ENCODE results near the gene RETREG1.
A peak's percentile ranks its signal among the peaks of the same experiment; 100 is the strongest.
"Not testable (repeated sequence)": the region's sequence is repeated elsewhere in the genome, so short reads cannot be mapped to it uniquely, and the experiment has no call there.

The RETREG1 gene

DNA sequence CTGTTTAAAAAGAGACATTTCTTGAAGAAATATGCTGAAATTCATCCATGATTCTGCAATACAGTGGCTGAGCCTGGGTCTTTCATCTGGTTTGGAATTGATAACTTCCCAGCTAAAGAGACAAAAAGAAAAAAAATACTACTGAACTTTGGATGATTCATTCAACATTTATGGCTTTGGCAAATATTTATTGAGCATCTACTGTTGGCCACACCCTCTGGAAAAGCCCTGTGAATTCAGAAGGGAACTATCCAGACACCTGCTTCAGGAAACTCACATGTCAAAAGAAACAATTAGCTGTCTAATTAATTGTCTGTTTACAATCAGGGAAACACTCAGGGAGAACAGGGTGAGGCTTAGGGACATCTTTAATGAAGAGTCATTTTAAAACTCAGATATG is 133.4 kb downstream of the RETREG1 start:
- DNase-seq (ENCODE audit: low spot score) = no peak

DNA sequence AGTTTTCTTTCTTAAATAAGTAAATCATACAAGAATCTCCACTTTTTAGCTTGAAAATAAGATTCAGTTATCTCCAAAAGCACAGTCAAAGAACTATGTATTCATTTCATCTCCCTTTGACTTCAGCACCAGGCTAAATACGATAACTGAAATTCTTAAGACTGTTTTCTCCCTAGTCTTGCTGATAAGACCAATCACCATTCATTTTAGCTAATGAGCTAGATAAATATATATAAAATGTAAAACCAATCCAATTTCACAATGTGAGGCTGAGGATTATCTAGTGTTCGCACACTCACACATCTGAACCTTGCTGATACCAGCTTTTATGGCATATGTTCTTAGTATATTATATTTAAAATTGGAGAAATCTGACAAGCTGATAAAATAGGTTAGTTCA is 133.9 kb downstream of the RETREG1 start:
- DNase-seq (ENCODE audit: low spot score) = no peak

DNA sequence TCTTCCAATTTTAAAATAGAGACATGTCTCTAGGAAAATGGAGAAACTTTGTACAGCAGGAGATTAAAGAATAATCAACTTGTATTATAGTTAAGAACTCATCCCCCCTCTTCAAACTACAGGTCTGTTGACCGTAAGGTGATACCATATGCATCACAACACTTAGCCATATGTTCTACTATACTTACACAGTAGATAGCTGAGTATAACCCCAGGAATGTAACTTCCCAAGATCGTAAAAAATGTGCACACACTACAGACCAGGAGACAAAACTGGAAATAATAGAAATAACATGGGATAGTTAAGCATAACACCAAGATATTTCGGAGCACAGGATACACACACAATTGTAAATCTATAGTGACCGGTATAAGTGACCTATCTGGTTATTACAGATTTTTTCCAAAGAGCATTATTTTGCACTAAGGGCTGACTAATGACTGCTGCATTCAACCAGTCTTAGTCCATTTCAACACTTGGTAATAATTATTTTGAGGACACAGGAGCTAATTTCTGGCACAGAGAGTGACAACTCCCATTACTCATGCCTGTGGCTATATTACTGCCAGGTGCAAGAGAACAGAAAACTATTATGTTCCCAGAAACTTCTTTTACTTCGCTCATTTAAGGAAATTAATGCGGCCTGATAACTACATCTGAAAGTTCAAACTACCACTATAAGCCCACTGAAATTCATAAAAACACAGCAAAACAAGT is 135.8 kb downstream of the RETREG1 start:
- DNase-seq (ENCODE audit: low spot score) = no peak

DNA sequence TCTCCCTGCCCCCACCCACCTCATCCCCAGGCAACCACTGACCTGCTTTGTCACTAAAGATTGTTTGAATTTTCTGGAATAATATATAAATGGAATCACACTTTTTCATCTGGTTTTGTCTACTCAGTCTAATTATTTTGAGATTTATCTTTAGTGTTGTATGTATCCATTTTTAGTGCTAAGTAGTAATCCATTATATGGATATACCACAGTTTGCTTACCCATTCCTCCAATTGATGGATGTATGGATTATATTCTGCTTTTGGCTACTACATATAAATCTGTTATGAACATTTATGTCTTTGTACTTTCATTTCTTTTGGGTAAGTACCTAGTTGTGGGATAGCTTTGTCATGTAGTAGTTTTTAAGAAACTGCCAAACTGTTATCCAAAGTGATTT is 136.7 kb downstream of the RETREG1 start:
- DNase-seq (ENCODE audit: low spot score) = no peak

DNA sequence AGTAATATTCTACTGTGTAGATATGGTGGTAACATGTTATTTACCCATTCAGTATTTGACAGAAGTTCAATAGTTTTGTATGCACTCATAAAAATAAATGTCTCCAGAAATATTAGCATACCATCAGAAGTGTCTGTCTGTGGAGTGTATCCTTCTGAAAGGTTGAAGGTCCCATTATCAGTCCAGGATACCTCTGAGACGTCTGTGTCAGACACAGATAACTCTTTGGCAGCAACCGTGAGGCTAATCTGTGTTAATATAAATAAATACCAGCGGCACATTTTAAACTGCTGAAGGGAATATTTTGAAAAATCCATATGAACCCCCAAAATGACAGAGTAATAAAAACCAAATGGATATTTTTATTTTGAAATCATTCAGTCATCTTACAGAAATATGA is 139.3 kb downstream of the RETREG1 start:
- DNase-seq (ENCODE audit: low spot score) = peak; percentile 12

DNA sequence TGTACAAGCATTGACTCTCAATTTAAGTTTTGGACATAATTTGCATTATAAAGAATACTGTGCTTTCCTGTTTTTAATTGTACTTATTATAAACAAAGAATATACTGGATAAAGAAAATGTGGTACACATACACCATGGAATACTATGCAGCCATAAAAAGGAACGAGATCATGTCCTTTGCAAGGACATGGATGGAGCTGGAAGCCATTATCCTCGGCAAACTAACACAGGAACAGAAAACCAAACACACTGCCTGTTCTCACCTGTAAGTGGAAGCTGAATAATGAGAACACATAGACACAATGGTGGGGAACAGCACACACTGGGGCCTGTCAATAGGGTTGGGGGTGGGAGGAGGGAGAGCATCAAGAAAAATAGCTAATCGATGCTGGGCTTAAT is 140.4 kb downstream of the RETREG1 start:
- DNase-seq (ENCODE audit: low spot score) = not testable (repeated sequence)

DNA sequence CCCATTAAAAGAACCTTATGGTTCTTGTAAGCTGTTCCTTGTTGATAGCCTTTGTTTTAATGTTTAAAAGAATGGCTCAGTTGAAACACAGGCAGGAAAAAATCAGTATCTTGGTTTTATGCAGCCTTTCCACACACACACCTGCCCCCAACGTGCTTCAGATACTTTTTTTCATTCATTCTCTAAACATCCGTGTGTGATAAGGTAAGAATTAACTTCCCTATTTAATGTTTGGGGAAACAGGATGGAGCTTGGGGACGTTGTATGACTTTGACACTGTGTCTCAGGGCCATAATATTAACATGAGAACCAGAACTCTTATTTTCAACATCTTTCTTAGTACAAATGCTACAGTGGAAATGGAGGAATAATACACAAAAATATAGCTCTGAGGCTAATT is 145.4 kb downstream of the RETREG1 start:
- DNase-seq (ENCODE audit: low spot score) = no peak

DNA sequence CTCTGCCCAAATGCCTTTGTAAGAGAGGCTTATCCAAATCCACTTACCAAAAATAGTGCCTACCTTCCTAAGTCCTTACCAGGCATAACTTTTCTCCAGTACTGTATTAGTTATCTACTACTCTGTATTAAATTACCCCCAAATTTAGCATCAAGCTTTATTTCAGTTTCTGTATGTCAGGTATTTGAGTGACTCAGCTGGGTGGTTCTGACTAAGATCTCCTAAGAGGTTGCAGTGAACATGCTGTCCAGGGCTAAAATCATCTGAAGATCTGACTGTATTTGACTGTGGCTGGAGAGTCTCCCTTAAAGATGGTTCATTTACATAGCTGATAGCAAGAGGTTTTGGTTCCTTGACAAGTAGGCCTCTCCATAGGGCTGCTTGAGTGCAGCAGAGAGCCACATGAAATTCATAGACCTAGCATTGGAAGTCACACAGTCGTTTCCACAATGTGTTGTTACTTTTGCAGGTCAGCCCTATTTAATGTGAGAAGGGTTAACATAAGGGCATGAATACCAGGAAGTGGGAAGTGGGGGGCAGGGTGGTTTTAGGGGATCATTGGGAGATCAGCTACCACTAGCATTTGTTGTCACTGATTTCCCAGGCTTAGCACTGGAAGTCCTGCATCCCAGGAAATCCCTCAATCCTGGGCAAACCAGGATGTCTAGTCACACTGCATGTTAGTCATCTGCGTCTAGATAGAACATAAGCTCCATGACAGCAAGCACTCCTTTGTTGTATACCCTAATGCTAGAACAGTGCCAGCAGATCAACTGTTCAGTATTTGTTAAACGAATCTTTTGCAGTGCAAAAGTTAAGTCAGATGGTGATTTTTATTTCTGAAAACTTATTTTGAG is 149.2 kb downstream of the RETREG1 start:
- DNase-seq (ENCODE audit: low spot score) = peak; percentile 7

DNA sequence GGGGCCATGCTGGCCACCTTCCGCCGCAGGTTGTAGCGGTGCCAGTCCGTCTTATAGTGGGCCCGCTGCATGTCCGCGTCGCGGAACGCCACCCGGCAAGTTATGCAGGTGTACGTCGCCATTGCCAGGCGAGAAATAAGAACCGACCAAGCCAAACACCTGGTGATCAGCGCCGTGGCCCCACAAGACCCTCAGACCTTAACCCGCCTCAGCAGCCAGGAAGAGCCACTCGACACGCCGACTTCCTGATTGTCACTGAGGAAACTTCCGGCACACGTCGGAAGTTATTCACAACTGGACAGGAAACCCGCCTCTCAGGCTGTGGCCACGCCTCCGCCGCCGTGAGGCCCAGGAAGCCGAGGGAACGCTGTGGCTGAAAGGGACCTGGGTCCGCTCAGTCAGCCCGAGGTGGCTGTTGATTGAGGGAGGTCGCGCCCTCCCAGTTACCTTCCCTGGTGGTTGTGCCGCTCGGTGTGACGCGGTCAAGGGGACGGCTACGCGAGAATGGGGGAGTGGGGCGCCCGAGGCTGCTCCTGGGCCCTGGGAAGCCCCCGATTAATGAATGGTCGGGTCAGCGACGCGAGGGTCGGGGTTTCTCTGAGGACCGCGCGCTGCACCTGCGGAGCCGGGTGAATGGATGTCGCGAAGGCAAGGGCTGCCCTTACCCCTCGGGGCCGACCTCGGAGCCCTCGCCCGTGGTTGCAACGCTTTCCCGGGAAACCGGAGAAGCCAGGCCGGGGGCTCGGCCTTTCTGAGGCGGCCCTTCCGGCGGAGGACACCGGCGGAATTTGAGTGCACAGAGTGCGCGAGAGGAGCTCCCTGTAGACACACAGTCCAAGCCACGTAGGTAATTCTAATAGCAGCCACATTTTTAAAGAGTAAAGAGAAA is 151.0 kb downstream of the RETREG1 start, which contains the start of gene ZNF622:
Gene ZNF622 (minus strand): TSS at position 257 of the 889 bp plus-strand sequence. CDS start 135 bp downstream, at position 122.
- DNase-seq (ENCODE audit: low spot score) = peak; percentile 89

DNA sequence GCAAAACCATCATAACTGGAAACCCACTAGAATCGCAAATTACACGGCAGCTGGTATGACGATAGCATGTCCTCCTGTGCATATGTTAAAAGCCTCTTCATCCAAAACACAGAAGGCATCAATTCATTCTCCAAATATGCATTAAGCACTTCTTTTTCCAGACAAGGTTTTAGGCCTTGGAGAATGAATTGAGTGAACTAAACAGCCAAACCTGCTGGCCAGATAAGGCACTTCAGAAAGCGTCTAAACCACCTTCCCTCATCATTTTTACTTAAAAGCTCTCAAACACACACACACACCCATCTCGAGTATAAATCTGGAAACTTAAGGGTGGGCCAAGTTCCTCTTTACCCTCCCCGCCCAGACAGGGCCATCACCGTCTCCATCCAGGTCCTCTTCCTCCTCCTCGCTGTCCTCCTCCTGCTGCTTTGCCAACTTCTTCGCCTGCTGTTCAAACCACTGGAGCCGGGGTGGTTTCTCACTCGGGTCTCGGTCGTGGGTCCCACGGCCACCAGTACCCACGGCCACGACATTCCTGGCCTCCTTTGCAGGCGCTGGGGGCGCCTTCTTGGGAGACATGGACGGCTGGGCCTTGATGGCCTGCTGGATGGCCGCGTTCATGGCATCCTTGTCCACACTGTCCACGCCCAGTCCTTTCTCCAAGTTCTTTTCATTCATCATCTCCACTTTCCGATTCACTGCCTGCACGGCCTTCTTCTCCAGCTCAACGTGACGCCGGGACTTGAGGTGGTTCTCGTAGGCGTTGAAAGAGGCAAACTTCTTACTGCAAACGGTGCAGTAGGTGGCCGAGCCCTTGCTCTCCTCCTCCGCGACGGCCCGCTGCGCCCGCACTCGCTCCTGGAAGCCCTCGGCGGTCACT is 151.9 kb downstream of the RETREG1 start:
- DNase-seq (ENCODE audit: low spot score) = no peak

DNA sequence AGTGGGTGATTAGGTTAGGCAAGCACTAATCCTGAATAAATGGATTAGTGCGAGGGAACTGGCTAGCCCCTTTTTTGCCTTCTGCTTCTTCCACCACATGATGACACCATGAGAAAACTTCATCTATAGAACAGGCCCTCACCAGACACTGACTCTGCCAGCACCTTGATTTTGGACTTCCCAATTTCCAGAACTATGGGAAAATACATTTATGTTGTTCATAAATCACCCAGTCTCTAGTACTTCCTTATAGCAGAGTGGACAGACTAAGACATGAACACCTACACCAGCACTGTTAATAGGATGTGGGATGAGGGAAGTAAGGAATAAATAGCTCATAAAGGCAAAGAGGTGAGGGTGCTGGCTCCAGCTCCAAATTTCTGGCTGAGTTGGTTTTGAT is 152.6 kb downstream of the RETREG1 start:
- DNase-seq (ENCODE audit: low spot score) = no peak

DNA sequence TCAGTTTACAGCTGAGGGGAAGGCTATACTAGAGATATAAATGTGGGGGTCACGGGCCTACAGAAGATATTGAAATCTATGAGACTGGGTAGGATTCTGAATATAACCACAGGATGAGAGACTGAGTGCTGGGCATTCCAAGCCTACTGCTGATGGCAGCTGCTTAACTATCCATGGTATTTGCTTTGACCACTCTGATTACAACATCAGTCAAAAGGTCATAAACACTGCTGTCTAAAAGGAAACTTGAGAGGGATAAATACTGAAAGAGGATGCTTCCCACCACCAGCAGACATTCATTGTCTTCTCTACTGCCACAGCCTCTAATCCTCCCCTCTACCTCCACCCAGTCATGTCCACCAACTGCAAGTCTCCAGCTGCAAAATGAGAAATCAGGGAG is 155.0 kb downstream of the RETREG1 start:
- DNase-seq (ENCODE audit: low spot score) = no peak

DNA sequence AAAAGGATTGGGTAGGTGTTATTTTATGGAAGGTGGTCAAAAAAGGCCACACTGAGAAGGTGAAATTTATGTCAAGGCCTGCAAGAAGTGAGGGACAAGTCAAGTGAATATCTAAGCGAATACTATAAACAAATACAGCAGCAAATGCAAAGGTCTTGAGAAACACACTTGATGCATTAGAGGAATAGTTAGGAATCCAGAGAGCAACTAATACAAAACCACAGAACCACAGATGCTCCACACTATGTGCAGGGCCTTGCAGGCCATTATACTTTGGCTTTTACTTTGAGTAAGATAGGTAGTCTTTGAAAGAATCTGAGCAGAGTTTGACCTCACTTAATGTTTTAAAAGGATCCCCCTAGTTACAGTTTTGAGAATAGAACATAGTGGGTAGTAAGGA is 155.8 kb downstream of the RETREG1 start:
- DNase-seq (ENCODE audit: low spot score) = no peak

DNA sequence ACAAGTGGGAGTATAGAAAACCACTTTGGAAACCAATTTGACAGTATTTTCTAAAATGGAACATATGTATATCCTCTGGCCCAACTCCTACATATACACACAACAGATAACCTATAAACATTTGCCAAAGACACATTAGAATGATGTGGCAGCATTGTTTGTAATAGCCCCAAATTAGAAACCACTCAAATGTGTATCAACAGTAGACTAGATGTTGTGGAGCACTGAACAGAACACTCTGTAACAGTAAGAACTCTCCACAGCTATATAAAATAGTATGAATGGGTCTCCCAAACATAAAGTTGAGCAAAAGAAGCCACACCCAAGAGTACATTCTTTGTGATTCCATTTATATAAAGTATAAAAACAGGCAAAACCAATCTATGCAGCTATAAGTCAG is 157.3 kb downstream of the RETREG1 start:
- no peak for DNase-seq (ENCODE audit: low spot score)

DNA sequence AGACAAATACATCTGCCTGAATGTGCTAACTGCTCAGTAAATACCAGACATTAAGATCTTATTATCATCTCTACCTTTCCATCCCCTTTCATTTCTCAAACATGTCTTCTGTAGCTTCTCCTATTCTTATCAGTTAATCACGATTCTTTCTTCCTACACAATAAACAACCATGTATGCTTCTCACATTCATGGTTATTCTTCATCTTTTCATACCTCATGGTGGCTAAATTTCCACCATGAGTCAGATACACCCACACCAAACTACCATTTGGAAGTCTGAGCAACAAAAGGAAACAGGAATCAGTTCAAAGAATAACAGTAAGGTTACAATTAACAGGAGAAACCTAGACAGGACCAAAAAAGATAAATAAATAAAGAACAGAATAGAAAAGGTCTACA is 158.9 kb downstream of the RETREG1 start:
- no peak for DNase-seq (ENCODE audit: low spot score)

DNA sequence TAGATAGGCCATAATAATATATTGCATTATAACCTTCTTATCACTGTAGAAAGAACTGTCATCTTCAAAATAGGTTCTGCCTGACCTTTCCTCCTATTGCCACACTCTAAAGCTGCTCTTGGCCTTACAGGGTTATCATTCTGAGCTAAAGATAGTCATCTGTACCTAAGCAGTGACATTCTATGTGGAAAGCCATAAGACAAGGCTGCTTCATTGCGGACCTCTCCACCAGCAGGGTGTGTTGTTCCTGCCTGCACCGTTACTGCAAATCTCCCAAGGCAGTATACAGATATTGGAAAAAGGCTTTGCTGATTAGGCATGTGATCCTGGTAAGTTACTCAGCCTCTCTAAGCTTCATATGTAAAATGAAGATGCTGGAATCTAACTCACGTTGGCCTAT is 159.3 kb downstream of the RETREG1 start:
- DNase-seq (ENCODE audit: low spot score) = no peak

DNA sequence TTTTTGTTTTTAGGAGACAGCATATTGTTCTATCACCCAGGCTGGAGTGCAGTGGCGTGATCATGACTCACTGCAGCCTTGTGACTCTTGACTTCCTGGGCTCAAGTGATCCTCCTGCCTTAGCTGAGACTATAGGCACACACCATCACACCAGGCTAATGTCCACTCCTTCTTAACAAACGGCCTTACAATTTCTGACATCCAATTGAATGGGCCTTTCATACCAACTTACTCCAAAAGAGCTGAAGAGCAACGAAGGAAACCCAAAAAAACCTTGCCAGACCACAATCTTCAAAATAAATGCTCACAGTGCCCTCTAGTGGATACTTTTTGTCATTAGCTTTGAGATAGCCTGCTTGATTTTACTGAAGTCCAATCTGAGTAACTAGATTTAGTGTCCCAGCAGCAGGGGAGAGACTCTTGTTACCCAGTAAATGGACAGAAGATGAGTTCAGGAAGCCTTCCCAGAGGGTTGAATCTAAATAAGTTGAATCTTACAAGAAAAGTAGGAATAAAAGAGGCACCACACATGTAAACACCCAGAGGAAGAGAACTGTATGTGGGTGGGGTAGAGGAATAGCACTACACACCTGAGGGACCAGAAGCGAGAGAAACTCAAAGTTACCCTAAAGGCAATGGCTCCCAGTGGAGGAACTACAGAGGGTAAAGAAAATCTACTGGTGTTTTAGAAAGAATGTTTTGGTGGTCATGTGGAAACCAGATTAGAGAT is 160.5 kb downstream of the RETREG1 start:
- DNase-seq (ENCODE audit: low spot score) = peak; percentile 78

DNA sequence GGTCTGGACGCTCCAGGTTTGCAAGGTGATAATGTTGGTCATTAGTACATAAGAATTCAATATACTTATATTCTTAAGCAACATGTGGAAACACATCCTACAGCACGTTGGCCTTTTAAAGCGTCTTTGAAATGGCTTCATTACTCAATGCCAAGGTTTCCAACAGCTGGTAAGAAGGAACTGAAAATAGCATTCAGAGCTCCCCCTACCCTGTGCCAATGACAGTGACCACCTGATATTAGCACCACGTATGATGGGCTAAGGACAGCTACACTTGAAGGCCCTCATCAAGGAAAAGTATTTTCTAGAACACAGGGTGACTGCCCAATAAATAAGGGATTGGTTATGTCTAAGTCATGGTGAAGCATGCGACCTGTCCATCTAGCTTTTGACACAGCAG is 161.1 kb downstream of the RETREG1 start:
- DNase-seq (ENCODE audit: low spot score) = no peak

DNA sequence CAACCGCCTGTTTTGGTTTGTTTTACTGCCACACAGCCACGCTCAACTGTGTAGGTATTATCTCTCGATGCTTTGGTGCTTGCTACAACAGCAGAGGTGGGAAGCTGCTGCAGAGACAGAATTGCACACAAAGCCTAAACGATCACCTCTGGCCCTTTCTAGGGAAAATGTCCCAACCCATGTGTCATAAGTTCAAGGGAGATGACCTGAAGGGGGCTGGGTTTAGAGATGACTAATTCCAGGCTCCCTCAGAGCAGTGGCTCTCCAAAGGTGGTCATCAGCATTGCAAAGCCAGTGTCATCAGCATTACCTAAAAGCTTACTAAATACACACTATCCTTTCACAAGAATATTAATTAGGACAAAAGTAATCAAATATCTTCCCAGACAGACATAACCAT is 162.1 kb downstream of the RETREG1 start:
- DNase-seq (ENCODE audit: low spot score) = no peak

DNA sequence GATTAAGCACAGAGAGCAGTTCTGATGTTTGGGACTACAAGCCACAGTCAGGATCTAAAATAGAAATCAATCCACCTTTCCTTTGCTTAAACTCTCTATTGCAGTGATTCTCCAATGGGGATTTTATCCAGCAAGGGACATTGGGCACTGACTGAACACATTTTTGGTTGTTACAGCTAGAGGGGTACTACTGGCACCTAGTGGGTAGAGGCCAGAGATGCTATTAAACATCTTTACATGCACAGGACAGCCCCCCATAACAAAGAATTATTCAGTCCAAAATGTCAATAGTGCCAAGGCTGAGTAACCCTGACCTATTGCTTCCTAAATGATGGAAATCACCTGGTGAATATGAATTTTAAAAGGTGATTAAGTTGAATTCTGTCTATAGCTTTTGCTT is 163.2 kb downstream of the RETREG1 start:
- no peak for DNase-seq (ENCODE audit: low spot score)

DNA sequence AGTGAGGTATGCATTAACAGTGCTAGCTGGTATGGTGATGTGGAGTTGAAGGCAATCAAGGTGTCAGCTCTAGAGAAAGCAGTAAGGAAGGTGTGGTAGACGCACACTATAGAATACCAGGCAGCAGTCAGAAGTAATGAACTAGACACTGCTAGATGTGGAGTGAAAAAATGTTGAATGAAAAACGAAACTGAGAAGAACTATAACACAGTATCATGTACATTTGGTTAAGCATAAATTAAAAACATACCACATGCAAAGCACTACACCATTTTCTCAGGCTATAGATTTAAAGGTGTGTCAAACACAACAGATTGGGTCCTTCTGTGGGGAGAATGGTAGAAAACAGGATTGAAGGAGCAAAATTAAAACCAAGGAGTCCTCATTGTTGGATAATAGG is 166.6 kb downstream of the RETREG1 start:
- DNase-seq (ENCODE audit: low spot score) = no peak

Data from hematopoietic multipotent progenitor cell treated with erythropoietin and hydrocortisone succinate and interleukin-3 and kit ligand, for 15 days (in vitro differentiated cells).